Measurements from ENCODE around the gene RNF5. TPM values are rescaled to one million over a fixed set of nuclear protein-coding genes. Genes with fewer than 3 reads are reported as not detected.

Gene RNF5
- total and polyA plus RNA-seq, 9 of the 15 experiments (the other 6 are each of a cell fraction or from before 2014, with no cell fraction given) = 62.2 to 245 (median 129) TPM

- TF ChIP-seq ZNF583 (CRISPR knock-in tag; IDR thresholded peaks at IDR 0.05) (peak; percentile 11; the same call in 1 of the 2 replicates), PPARD (CRISPR knock-in tag; IDR thresholded peaks at IDR 0.05) (no peak), ZC3H8 (IDR thresholded peaks at IDR 0.05) (no peak), L3MBTL2 (IDR thresholded peaks at IDR 0.05) (no peak), IFI16 (CRISPR knock-in tag; IDR thresholded peaks at IDR 0.05) (no peak), SRSF7 (optimal IDR thresholded peaks at IDR 0.05; ENCODE audit: low read depth, low read length) (no peak), MAZ (CRISPR knock-in tag; conservative IDR thresholded peaks at IDR 0.05 in 1 of 2, IDR thresholded peaks at IDR 0.05 in 1 of 2) (peak in 1 of 2 experiments; percentile 44; a peak in 1 of 4 replicates), ZNF551 (CRISPR knock-in tag; IDR thresholded peaks at IDR 0.05) (no peak), ZBTB5 (IDR thresholded peaks at IDR 0.05) (0 out of 2 replicates have a peak, but pooled peaks have one; percentile 24), ZNF274 (IDR thresholded peaks at IDR 0.05; ENCODE audit: borderline replicate concordance, low read depth, low read length) (no peak), ZBTB43 (CRISPR knock-in tag; IDR thresholded peaks at IDR 0.05) (no peak), GTF2E2 (tag; IDR thresholded peaks at IDR 0.05) (no peak), RBM34 (IDR thresholded peaks at IDR 0.05; ENCODE audit: borderline replicate concordance, insufficient read depth, low read length) (no peak), MTA3 (IDR thresholded peaks at IDR 0.05; ENCODE audit: borderline replicate concordance) (0 out of 2 replicates have a peak, but pooled peaks have one; percentile 41), ZBTB7A (IDR thresholded peaks at IDR 0.05; ENCODE audit: borderline replicate concordance, control insufficient read depth, low read depth, low read length) (peak; percentile 62; the same call in 1 of the 2 replicates), MED1 (CRISPR knock-in tag; IDR thresholded peaks at IDR 0.05; ENCODE audit: borderline replicate concordance) (no peak)
- TF ChIP-seq, protein P1, sequence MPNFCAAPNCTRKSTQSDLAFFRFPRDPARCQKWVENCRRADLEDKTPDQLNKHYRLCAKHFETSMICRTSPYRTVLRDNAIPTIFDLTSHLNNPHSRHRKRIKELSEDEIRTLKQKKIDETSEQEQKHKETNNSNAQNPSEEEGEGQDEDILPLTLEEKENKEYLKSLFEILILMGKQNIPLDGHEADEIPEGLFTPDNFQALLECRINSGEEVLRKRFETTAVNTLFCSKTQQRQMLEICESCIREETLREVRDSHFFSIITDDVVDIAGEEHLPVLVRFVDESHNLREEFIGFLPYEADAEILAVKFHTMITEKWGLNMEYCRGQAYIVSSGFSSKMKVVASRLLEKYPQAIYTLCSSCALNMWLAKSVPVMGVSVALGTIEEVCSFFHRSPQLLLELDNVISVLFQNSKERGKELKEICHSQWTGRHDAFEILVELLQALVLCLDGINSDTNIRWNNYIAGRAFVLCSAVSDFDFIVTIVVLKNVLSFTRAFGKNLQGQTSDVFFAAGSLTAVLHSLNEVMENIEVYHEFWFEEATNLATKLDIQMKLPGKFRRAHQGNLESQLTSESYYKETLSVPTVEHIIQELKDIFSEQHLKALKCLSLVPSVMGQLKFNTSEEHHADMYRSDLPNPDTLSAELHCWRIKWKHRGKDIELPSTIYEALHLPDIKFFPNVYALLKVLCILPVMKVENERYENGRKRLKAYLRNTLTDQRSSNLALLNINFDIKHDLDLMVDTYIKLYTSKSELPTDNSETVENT (CRISPR knock-in tag; IDR thresholded peaks at IDR 0.05) = no peak
- TF ChIP-seq, protein P2, sequence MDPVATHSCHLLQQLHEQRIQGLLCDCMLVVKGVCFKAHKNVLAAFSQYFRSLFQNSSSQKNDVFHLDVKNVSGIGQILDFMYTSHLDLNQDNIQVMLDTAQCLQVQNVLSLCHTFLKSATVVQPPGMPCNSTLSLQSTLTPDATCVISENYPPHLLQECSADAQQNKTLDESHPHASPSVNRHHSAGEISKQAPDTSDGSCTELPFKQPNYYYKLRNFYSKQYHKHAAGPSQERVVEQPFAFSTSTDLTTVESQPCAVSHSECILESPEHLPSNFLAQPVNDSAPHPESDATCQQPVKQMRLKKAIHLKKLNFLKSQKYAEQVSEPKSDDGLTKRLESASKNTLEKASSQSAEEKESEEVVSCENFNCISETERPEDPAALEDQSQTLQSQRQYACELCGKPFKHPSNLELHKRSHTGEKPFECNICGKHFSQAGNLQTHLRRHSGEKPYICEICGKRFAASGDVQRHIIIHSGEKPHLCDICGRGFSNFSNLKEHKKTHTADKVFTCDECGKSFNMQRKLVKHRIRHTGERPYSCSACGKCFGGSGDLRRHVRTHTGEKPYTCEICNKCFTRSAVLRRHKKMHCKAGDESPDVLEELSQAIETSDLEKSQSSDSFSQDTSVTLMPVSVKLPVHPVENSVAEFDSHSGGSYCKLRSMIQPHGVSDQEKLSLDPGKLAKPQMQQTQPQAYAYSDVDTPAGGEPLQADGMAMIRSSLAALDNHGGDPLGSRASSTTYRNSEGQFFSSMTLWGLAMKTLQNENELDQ (CRISPR knock-in tag; IDR thresholded peaks at IDR 0.05; ENCODE audit: borderline replicate concordance) = no peak
Measured at GRCh38 chr6:32178547-32179440, 589 bp downstream of the RNF5 start (continued).

Measured in K562 (cell line).